ENCODE data around the gene FN1. TPM values are rescaled to one million over a fixed set of nuclear protein-coding genes. Genes with fewer than 3 reads are reported as not detected.
"Not testable (repeated sequence)": the region's sequence is repeated elsewhere in the genome, so short reads cannot be mapped to it uniquely, and the experiment has no call there.

The FN1 gene
- total RNA-seq, 2 donors from 2014 or later = 0.60 to 1.2 TPM

DNA sequence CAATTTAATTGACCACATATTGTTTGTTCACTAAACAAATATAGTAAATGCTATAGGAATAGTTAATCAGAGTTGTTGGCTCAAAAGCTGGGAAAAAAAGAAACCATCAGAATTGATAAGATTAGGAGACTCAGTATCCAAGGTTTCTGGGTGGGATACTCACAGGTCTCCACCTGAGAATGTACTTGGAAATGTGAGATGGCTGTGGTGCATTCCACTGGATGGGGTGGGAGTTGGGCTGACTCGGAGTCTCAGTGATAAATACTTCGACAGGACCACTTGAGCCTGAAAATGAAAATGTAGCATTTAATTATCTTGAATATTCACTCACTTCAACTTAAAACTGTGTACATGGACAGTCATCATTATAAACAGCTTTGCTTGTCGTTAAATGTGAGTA is 21.2 kb downstream of the FN1 start:
- H3K36me3 Mint-ChIP-seq (ENCODE audit: insufficient read depth in 2 of 2) = no peaks in the 10 kb centered on the region
- DNase-seq (no peak), ATAC-seq (replicated peaks in 1 of 2) (no peak)
- H3K4me3 Mint-ChIP-seq = no peak overlapping the region
- no peaks in the 10 kb centered on the region for H3K9me3 Mint-ChIP-seq
- H3K27me3 Mint-ChIP-seq (ENCODE audit: low read depth) = peaks cover 34% of the 10 kb centered on the region
- no peak overlapping the region for H3K27ac Mint-ChIP-seq
- peaks cover 14% of the 10 kb centered on the region for H3K4me1 Mint-ChIP-seq (ENCODE audit: low read depth)

DNA sequence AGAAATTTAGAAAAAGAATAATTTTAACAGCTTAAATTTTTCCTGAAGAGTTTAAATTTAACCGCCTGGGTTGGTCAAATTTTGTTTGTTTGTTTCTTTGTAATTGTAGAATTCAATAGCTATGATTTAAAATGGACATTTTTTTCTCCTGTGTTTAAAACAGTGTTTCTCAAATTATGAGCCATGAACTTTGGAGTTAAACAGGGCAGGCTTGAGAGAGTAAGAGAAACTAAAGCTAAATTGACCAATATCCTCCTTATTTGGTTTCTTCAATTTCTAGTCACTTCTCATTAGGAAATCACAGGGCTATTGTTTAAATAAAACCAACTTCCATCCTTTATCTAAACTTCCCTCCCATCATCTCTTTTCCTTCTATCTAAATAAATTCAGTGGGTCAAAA is 21.9 kb downstream of the FN1 start:
- ATAC-seq (replicated peaks in 1 of 2) = no peak
- DNase-seq = no peak
- Mint-ChIP-seq H3K27me3 (ENCODE audit: low read depth) (peaks cover 38% of the 10 kb centered on the region), H3K4me1 (ENCODE audit: low read depth) (peaks cover 21% of the 10 kb centered on the region), H3K27ac (no peak overlapping the region), H3K4me3 (no peak overlapping the region), H3K36me3 (ENCODE audit: insufficient read depth in 2 of 2) (no peaks in the 10 kb centered on the region), H3K9me3 (no peaks in the 10 kb centered on the region)

DNA sequence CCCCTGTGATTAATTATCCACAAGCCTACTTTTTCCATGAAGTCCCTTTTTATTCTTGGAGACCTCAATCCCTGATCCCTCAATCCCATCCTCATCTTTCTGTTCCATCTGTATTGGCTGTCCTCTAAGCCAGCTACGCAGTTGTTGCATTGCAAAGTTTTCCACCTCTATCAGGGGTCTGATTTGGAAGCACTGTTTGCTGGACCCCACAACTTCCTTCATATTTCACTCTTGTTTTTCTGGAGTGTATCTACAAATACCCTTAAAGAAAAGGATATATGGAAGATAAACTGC is 22.4 kb downstream of the FN1 start:
- DNase-seq = no peak
- no peak for ATAC-seq (replicated peaks in 1 of 2)
- Mint-ChIP-seq H3K4me1 (ENCODE audit: low read depth) (peaks cover 25% of the 10 kb centered on the region), H3K27me3 (ENCODE audit: low read depth) (peaks cover 44% of the 10 kb centered on the region), H3K4me3 (no peak overlapping the region), H3K36me3 (ENCODE audit: insufficient read depth in 2 of 2) (no peaks in the 10 kb centered on the region), H3K9me3 (no peaks in the 10 kb centered on the region), H3K27ac (no peak overlapping the region)

DNA sequence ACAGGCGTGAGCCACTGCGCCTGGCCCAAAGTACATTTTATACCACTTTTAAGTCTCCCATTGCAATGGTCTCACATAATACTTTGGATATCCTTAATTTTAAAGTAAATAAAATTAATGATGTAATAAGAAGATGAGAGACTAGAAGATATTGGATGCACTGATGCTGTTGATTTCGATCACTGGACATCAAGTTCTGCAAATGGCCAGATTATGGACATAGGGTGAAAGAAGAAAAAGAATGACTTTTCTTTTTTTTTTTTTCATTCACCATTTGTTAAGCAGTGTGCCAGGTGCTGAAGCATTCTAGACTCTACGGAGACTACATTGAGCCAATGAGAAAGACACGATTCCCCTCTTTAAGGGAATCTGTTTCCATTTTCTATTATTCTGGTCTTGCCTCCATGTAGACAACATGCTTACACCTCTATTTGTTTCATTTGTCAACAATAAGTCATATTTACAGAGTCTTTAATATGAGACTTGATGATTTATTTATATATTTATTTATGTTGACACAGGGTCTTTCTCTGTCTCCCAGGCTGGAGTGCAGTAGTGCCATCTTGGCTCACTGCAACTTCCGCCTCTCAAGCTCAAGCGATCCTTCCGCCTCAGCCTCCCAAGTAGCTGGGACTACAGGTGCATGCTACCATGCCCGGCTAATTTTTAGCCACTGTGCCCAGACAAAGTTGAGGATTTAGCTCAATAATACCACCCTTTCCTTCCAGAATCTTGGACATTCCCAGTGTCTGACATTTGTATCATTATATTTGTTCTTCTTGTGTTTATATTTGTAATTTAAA is 23.7 kb downstream of the FN1 start:
- Mint-ChIP-seq H3K36me3 (ENCODE audit: insufficient read depth in 2 of 2) (no peaks in the 10 kb centered on the region), H3K4me3 (no peak overlapping the region), H3K4me1 (ENCODE audit: low read depth) (peaks cover 25% of the 10 kb centered on the region), H3K9me3 (no peaks in the 10 kb centered on the region), H3K27ac (no peak overlapping the region), H3K27me3 (ENCODE audit: low read depth) (peaks cover 49% of the 10 kb centered on the region)
- ATAC-seq (replicated peaks in 1 of 2) (no peak), DNase-seq (no peak)

DNA sequence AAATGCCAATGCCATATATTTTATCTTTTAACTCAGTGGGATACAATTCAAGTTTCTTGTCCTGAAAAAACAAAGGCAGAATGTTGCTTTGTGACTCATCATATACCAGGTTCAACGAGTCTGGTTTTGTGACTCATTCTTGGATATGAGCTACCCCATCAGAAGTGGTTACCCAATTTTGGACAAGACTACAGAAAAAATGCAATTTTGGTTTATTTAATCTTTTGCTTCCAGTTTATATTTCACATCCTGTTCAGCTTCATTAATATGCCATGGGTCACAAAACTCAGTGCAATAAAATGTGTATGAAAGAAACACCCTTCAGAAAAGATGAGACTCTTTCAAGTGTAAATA is 25.0 kb downstream of the FN1 start:
- Mint-ChIP-seq H3K36me3 (ENCODE audit: insufficient read depth in 2 of 2) (no peaks in the 10 kb centered on the region), H3K9me3 (no peaks in the 10 kb centered on the region), H3K27ac (peak overlapping the region; percentile 83), H3K4me3 (peak overlapping the region in 1 of 2 donors; percentile 60), H3K4me1 (ENCODE audit: low read depth) (peaks cover 25% of the 10 kb centered on the region), H3K27me3 (ENCODE audit: low read depth) (peaks cover 58% of the 10 kb centered on the region)
- DNase-seq (no peak), ATAC-seq (replicated peaks in 1 of 2) (peak; percentile 63 to 64)

DNA sequence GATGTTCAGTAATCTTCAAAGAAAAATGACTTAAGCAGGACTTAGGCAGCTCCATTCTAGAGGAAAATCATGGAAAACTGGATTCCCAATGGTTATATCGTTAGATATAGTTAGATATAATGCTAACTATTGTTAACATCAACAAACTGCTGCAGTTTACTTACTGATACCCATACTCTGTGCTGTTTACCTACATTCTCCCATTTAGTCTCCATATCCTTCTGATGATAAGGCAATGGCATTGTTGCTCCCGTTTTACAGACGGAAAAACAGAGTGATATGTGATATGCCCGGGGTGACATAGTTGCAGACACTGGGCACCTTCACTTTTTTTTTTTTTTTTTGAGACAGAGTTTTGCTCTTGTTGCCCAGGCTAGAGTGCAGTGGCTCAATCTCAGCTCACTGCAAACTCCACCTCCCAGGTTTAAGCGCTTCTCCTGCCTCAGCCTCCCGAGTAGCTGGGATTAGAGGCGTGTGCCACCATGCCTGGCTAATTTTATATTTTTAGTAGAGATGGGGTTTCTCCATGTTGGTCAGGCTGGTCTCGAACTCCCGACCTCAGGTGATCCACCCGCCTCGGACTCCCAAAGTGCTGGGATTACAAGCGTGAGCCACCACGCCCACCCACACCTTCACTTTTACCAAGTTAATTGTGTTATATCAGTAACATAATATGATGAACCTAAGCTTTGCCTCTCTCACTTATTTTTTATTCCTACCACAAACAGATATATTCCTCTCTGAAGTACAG is 25.5 kb downstream of the FN1 start:
- Mint-ChIP-seq H3K27me3 (ENCODE audit: low read depth) (peaks cover 60% of the 10 kb centered on the region), H3K4me3 (peak overlapping the region in 1 of 2 donors; percentile 60), H3K4me1 (ENCODE audit: low read depth) (peaks cover 25% of the 10 kb centered on the region), H3K27ac (peak overlapping the region; percentile 83)
- not testable (repeated sequence) for DNase-seq; H3K9me3 Mint-ChIP-seq; H3K36me3 Mint-ChIP-seq (ENCODE audit: insufficient read depth in 2 of 2); ATAC-seq (replicated peaks in 1 of 2)

DNA sequence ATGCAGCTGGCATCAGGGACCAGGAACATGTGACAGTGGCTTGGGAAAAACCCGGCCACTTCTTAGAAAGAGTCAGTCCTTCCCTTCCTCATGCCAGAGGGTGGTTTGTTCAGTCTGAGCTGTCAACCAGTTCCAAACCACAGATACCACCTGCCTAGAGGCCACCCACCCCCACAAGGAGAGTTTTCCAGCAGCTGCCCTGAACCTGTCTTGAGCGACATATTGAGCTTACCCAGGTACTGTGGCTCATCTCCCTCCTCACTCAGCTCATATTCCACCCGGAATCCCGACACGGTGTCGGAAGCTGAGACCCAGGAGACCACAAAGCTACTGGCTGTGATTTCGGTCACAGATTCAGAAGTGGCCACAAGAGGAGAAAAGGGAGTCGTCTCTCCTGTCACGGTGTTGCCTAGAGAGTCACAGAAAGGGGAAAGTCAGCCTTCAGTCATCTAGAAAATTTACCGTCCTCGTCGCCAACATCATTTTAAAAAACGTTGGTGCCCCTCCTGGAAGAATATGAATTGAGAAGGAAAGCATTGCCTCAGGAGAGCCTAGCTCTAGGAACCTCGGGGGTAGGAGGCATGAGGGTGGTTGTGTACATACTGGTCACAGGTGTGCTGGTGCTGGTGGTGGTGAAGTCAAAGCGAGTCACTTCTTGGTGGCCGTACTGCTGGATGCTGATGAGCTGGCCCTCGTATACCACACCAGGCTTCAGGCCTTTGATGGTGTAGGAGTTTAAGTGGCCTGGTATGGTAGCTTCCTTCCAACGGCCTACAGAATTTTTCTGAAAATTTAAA is 26.3 kb downstream of the FN1 start:
- H3K36me3 Mint-ChIP-seq (ENCODE audit: insufficient read depth in 2 of 2) = no peaks in the 10 kb centered on the region
- no peak overlapping the region for H3K27ac Mint-ChIP-seq
- ATAC-seq (replicated peaks in 1 of 2) (peak; percentile 77 to 78), DNase-seq (peak; percentile 44 to 62)
- H3K27me3 Mint-ChIP-seq (ENCODE audit: low read depth) = peaks cover 57% of the 10 kb centered on the region
- H3K4me1 Mint-ChIP-seq (ENCODE audit: low read depth) = peaks cover 25% of the 10 kb centered on the region
- H3K4me3 Mint-ChIP-seq = peak overlapping the region; percentile 27 to 48
- H3K9me3 Mint-ChIP-seq = no peaks in the 10 kb centered on the region

DNA sequence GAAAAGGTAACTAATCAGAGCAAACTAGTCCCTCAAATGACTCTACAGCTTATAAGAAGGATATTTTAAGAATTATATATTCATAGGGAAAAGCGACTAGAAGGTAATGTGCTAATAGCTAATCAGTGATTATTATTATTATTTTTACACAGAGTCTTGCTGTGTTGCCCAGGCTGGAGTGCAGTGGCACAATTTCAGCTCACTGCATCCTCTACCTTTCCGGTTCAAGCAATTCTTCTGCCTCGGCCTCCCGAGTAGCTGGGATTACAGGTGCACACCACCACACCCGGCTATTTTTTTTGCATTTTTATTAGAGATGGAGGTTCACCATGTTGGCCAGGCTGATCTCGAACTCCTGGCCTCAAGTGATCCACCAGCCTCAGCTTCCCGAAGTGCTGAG is 27.4 kb downstream of the FN1 start:
- not testable (repeated sequence) for H3K36me3 Mint-ChIP-seq (ENCODE audit: insufficient read depth in 2 of 2); H3K27ac Mint-ChIP-seq; ATAC-seq (replicated peaks in 1 of 2); H3K4me3 Mint-ChIP-seq; DNase-seq; H3K9me3 Mint-ChIP-seq
- H3K4me1 Mint-ChIP-seq (ENCODE audit: low read depth) = peaks cover 25% of the 10 kb centered on the region
- H3K27me3 Mint-ChIP-seq (ENCODE audit: low read depth) = peaks cover 46% of the 10 kb centered on the region

DNA sequence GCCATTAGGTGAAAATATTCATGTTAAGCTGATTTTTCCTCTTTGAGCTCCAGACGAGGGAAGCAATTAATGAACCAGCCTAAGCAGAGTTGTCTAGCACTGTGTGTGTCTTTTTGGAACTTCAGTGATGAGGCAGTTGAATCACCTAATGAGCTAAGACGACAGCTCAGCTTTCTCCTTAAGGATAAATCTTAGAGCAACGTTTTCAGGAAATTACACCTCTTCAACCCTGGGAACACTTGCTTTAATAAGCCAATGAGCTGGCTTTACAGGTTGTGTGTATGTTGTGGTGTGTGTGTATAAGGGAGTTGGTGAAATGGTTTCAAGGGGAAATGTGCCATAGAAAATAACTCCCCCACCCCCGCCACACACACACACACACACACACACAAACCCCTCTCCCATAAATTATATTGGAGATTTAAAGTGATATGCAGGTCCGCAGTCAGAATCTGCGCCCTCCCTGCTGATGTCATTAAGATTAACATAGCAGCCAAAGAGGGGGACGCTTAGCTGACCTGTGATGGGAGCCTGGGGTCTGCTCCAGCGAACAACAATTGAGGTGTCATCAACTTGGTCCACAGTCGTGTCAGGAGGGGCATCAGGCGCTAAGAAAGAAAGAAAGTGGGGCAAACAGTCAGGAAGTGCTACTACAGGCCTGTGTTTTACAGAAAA is 28.1 kb downstream of the FN1 start:
- H3K27me3 Mint-ChIP-seq (ENCODE audit: low read depth) = peaks cover 39% of the 10 kb centered on the region
- H3K36me3 Mint-ChIP-seq (ENCODE audit: insufficient read depth in 2 of 2) = no peaks in the 10 kb centered on the region
- peaks cover 25% of the 10 kb centered on the region for H3K4me1 Mint-ChIP-seq (ENCODE audit: low read depth)
- ATAC-seq (replicated peaks in 1 of 2) (no peak), DNase-seq (no peak)
- H3K27ac Mint-ChIP-seq = no peak overlapping the region
- no peak overlapping the region for H3K4me3 Mint-ChIP-seq
- no peaks in the 10 kb centered on the region for H3K9me3 Mint-ChIP-seq

DNA sequence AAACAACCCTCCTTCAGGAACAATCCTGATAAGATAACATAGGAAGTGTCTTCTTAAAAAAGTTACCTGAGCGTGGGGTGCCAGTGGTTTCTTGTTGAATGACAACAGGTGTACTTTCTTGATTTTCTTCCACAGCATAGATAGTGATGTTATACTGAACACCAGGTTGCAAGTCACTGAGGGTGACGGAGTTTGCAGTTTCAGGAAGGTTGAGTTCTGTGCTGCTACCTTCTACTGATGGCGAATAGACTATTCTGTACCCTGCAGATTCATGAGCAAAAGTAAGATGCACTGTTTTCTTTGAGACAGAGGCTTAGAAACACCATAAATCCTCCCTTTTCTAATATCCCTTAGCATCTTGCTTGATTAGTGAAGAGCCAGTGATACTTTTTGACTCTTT is 28.8 kb downstream of the FN1 start:
- Mint-ChIP-seq H3K27ac (no peak overlapping the region), H3K36me3 (ENCODE audit: insufficient read depth in 2 of 2) (no peaks in the 10 kb centered on the region), H3K4me1 (ENCODE audit: low read depth) (peaks cover 25% of the 10 kb centered on the region), H3K27me3 (ENCODE audit: low read depth) (peaks cover 34% of the 10 kb centered on the region), H3K9me3 (no peaks in the 10 kb centered on the region), H3K4me3 (no peak overlapping the region)
- ATAC-seq (replicated peaks in 1 of 2) (no peak), DNase-seq (no peak)

DNA sequence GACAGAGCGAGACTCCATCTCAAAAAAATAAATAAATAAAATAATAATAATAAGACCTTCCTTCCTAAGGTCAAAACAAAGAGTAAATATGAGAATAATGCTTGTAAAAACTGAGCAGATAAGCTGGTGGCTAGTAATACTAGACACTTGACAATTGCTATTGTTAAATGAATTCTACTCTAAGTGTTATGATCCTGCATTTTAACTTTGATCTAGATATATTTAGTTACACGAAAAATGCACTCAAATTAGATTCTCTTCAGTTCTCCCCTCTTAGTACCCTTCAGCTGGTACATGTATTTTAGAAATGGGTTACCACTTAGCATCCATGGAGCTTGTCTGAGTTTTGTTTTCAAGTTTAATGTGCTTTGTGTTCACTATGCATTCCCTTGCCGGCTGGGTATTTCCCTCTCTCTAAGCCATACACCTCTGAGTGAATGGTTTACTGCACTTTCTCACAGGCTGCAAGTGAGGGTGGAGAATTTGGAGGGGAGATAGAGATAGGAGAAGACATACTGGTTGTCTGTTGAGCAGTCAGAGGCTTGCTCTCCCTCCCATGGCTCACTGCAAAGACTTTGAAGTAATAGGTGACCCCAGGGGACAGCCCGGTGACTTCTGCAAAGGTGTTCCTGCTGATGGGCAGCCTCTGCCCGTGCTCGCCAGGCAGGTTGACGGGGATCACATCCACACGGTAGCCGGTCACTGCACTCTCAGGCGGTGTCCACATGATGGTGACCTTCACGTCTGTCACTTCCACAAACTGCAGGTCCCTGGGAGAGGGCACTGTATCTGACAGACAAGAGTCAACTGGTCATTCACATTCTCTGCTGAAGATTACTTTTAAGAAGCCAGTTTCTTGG is 29.9 kb downstream of the FN1 start:
- Mint-ChIP-seq H3K27me3 (ENCODE audit: low read depth) (peaks cover 34% of the 10 kb centered on the region), H3K4me1 (ENCODE audit: low read depth) (peaks cover 21% of the 10 kb centered on the region), H3K27ac (no peak overlapping the region), H3K36me3 (ENCODE audit: insufficient read depth in 2 of 2) (no peaks in the 10 kb centered on the region), H3K9me3 (no peaks in the 10 kb centered on the region), H3K4me3 (no peak overlapping the region)
- DNase-seq (no peak), ATAC-seq (replicated peaks in 1 of 2) (no peak)

DNA sequence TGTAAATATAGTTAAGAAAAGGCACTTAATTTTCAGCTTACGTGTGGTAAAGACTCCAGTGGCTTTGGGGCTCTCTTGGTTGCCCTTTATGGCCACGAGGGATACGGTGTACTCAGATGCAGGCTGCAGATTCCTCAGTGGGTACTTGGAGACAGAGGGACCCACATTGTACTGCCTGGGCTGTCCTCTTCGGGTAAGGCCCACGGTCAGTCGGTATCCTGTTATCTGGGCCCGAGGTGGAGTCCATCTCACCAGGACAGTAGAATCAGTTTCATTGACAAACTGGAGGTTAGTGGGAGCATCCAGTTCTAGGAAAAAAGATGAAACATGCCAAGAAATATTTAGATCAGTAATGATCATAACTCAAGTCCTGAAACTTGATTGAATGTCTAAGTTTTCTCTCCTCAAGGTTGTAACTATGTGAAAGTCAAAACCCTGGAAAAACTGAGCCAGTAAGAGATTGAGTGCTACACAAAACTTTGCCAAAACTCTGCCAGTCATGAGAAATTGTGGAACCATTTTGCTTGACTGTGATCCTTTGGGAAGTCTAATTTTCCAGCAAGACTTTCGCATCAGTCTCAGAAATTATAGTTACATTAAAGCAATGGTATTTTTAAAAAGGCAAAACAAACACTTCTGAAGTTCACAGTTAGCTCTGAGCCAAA is 31.4 kb downstream of the FN1 start:
- H3K4me3 Mint-ChIP-seq = no peak overlapping the region
- DNase-seq (no peak), ATAC-seq (replicated peaks in 1 of 2) (no peak)
- peaks cover 35% of the 10 kb centered on the region for H3K27me3 Mint-ChIP-seq (ENCODE audit: low read depth)
- H3K36me3 Mint-ChIP-seq (ENCODE audit: insufficient read depth in 2 of 2) = no peaks in the 10 kb centered on the region
- no peaks in the 10 kb centered on the region for H3K9me3 Mint-ChIP-seq
- no peak overlapping the region for H3K27ac Mint-ChIP-seq
- H3K4me1 Mint-ChIP-seq (ENCODE audit: low read depth) = peaks cover 9% of the 10 kb centered on the region
